SH-SY5Y (cell line): ENCODE measurements around the gene PDE9A.

Experiments used
- GATA2 ChIP-seq: IDR thresholded peaks from 2 replicates; pipeline ENCODE4 v1.6.1; 2011; ENCODE audit warnings: mild to moderate bottlenecking, low read depth, low read length
- GATA3 ChIP-seq: IDR thresholded peaks from 2 replicates; pipeline ENCODE4 v1.6.1; 2011; ENCODE audit warnings: low read depth, mild to moderate bottlenecking, low read length, moderate library complexity

GRCh38 chr21:42811960-42812359 is 158.5 kb downstream of the PDE9A start:
- TF ChIP-seq GATA2 (no peak), GATA3 (no peak)
